ENCODE measurements around the gene PCNT.

PCNT gene

DNA sequence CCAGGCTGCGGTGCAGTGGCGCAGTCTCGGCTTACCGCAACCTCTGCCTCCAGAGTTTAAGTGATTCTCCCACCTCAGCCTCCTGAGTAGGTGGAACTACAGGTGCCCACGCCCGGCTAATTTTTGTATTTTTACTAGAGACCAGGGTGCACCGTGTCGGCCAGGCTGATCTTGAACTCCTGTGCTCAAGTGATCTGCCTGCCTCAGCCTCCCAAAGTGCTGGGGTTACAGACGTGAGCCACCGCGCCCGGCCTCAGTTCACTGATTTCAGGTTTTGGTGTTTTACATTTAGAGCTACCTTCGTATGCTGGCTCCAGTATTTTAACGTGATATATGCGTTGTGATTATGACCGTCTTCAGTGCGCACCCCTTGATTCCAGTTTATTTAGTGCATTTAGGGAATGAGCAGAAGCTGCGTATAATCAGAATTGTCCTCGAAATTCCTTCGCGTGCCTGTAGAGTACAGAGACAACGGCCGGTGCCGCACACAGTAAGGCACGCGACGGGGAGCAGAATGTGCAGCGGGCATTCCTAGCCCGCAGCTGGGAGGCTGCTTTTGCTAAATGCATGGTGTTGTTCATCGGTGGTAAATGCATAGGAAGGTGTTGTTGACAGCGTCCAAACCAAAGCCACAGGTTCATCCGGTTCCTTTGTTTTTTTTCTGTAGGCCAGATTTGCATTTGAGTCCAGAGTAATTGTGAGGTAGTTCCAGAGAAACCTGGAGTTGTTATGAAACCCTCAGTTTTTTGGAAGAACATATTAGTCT is 85.9 kb downstream of the PCNT start:
- DNase-seq (ENCODE audit: low read depth), result no peak

DNA sequence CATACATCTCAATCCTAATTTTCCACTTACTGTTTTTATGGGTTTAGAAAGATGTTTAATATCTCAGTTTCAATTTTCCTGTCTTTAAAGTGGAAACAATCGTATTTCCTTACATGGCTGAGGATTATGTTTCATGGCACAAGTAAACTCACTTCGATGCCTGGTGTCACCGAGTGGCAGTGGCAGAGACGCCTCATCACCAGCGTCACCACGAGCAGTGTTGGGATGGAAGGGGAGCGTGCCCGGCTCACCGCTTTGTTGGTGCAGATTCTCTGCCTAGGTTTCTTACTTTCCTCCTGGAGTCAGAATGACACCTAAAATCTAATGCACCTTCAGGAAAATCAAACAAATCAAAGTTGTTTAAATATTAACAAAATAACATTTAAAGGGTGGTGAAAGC is 86.6 kb downstream of the PCNT start:
- DNase-seq (ENCODE audit: low read depth), result no peak

DNA sequence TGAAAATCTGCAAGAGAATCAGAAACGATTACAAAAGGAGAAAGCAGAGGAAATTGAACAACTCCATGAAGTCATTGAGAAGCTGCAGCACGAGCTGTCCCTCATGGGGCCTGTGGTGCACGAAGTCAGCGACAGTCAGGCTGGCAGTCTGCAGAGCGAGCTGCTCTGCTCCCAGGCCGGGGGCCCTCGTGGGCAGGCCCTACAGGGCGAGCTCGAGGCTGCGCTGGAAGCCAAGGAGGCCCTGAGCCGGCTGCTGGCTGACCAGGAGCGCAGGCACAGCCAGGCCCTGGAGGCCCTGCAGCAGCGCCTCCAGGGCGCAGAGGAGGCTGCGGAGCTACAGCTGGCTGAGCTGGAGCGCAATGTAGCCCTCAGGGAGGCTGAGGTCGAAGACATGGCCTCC is 87.3 kb downstream of the PCNT start:
- DNase-seq (ENCODE audit: low read depth), result no peak

GRCh38 chr21:46411691-46412090 is 87.7 kb downstream of the PCNT start:
- DNase-seq (ENCODE audit: low read depth), result no peak

DNA sequence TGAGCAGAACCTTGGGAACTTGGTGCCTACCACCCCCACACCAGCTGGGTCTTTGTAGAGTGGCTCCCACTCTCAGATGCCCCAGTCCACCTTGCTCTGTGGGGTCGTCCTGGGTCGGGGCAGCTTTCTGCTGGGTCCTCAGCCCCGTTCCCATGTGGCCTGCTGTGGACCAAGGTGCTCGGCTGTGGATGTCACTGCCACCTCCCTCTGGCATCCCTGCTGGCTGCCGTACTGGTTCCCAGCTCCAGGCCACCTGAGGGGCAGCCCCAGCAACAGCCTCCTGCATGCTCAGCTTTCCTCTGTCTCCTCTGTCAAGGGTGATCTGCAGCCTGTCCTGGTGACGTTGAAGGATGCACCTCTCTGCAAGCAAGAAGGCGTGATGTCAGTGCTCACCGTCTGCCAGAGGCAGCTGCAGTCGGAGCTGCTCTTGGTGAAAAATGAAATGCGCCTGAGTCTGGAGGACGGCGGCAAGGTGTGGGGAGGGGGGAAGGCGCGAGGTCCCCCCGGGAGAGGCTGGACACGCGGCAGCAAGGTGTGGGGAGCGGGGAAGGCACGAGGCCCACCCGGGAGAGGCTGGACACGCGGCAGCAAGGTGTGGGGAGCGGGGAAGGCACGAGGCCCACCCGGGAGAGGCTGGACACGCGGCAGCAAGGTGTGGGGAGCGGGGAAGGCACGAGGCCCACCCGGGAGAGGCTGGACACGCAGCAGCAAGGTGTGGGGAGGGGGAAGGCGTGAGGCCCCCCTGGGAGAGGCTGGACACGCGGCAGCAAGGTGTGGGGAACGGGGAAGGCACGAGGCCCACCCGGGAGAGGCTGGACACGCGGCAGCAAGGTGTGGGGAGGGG is 88.8 kb downstream of the PCNT start:
- no peak for DNase-seq (ENCODE audit: low read depth)

DNA sequence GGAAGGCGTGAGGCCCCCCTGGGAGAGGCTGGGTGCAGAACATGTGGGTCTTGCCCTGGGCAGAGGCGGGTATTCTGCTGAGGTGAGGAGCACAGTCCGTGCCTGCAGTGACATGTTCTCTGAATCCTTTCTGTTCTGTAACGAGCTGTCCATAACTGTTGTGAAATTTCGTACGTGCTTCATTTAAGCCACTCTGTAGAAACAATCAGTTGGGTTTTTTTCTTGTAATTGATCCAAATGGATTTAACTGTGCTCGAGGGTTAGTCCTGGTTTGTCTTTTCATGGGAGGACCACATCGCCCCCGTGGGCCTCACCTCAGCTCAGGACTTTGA is 89.4 kb downstream of the PCNT start:
- no peak for DNase-seq (ENCODE audit: low read depth)

GRCh38 chr21:46414965-46415275 is 91.0 kb downstream of the PCNT start:
- DNase-seq (ENCODE audit: low read depth), result no peak

DNA sequence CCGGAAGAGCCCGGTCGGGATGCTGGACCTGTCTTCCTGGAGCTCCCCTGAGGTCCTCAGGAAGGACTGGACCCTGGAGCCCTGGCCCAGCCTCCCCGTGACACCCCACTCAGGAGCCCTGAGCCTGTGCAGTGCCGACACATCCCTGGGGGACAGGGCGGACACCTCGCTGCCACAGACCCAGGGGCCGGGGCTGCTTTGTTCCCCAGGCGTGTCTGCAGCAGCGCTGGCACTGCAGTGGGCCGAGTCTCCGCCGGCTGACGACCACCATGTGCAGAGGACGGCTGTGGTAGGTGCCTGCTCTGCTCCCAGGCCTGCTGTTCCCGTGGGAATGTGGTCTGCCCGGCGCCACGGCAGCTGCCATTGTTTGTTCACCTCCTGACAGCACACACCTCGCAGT is 92.6 kb downstream of the PCNT start:
- no peak for DNase-seq (ENCODE audit: low read depth)

DNA sequence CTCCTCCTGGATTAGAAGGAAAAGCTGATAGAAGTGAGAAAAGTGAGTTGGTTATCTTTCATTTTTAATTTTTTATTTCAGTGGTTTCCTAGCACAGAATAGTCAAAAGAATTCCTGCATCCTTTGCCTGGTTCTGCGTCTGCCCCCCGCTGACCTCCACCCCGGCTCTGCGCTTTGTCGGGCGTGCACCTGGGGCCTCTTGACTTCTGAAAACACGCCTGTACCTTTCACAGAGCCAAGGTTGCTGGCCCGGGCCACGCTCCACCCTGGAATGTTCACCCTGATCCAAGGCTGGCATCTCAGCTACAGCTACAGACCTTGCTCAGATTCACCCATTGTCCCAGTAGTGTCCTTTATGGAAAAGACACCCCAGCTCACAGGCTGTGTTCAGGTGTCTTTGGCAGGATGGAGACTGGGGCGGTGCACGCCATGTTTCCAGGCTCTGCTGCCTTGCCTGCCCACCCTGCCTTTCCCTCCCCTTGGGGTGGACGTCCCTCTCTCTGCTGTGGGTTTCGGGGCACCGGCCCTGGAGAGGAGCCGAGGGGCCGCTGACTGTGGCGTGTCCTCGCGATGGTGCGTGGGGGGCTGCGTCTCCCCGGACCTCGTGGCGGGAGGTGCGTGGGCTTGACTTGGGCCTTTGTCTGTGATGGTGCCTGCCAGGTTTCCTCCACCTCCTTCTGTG is 94.5 kb downstream of the PCNT start:
- no peak for DNase-seq (ENCODE audit: low read depth)

DNA sequence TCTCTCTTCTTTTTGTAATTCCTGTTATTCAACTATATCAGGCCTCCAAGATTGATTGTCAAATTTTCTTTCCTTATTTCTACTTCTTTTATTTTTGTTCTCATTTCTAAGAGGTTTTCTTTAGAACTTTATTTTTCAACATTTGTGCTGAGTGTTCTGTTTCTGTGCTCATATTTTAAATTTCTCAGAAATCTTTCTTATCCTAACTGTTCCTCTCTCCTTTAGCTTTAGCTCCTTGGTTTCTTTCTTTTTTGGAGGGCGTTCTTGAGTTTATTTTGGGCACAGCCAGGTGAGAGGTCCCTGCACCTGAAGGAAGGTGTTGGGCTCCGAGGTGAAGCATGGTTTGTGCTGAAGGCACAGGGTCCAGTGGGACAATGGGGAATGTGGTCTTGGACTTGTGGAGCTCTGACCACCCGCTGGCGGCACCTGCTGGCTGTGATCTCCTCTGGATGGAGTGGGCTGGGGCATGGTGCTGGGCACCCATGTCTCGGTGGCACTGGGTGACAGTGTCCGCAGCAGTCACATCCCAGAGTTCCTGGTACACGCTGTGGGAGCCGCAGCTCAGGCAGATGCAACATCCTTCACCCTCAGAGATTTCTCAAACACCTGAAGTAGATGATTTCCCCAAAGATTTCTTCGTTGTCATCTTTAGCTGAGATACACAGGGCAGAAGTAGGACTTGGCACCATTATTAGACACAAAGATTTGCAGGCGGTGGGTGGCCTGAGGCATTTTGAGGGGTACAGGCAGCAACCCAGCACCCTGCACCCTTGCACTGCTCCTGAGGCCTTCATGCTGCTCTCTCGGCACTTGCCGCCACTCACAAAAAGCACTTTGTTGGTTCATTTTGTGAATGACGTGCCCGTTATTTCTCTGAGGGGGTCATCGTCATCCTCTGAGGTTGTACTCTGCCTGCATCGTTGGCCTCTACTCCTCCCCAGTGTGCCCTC is 96.6 kb downstream of the PCNT start:
- no peak for DNase-seq (ENCODE audit: low read depth)

- DNase-seq (ENCODE audit: low read depth), result no peak
Measured at GRCh38 chr21:46421191-46421750, 97.3 kb downstream of the PCNT start.

DNA sequence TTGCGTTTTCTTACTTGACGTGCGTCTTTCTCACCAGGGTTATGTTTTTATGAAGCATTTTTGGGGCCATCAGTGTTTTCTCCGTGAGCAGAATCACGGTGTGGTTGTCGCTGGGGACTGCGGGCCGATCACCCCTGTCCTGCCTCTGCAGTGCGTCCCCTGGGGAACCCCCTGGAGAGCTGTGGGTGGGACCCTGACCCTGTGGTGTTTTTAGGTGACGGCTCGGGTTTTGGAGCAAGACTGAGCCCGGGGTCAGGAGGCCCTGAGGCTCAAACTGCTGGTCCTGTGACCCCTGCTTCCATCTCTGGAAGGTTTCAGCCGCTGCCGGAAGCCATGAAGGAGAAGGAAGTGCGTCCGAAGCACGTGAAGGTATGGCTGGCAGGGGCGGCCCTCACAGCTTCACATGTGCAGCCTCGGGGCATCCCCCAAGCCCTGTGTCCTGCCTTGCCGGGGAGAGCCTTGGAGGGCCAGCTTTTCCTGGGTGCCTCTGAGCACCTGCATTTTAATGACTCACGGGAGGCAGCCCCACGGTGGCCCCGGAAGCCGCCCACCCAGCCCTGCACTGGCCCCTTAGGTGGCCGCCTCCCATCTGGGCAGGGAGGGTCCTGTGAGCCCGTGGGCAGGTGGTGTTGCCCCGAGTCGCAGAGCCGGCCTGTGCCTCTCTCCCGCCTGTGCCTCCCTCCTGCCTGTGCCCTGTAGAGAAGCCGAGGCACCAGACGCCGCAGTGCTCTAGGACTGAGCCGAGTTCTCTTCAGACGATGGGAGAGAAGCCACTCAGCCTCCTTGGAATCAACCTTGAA is 98.0 kb downstream of the PCNT start:
- DNase-seq (ENCODE audit: low read depth), result no peak

- no peak for DNase-seq (ENCODE audit: low read depth)
Measured at GRCh38 chr21:46422636-46423241, 98.8 kb downstream of the PCNT start.

GRCh38 chr21:46423546-46424038 is 99.6 kb downstream of the PCNT start:
- DNase-seq (ENCODE audit: low read depth), result no peak

DNA sequence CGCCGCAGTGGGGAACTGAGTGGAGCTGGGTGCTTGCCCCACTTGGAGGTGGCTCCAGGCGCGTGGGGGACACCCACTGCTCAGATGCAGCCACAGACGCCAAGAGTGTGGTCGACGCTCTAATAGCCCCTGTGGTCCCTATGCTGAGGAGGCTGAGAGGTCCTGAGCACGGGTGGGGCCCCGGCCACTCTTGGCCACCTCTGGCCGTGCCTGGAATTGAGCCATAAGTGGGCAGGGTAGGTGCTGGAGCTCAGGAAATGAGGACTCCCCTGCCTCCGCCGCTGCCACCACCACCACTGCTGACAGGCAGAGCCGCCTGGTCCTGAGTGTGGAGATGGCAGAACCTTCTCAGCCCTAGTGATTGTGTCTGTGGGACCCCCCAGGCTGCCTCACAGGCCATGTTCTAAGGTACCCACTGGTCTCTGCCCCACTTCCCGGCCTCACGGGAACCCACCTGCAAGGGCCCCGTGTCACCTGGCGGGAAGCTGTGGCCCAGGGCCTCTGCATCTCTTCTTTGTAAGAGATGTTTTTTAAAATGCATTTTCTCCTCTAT is 100.2 kb downstream of the PCNT start:
- DNase-seq (ENCODE audit: low read depth), result no peak

DNA sequence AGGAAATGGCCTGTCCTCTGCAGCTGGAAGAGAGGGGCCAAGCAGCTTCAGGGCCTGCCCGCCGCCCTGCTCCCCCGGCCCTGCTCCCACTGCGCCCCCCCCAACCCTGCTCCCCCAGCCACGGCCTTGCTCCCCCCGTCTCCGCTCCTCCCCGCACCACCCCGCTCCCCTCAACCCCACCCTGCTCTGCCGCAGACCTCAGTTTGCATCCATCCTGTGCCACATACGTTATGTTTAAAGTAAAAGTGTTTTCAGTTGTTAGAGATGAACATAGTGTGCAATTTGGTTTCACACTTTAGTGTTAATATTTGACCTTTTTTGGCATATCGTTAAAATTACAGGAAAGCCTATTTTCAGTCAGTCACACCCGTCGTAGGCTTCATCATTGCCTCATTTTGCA is 100.7 kb downstream of the PCNT start:
- DNase-seq (ENCODE audit: low read depth), result no peak

DNA sequence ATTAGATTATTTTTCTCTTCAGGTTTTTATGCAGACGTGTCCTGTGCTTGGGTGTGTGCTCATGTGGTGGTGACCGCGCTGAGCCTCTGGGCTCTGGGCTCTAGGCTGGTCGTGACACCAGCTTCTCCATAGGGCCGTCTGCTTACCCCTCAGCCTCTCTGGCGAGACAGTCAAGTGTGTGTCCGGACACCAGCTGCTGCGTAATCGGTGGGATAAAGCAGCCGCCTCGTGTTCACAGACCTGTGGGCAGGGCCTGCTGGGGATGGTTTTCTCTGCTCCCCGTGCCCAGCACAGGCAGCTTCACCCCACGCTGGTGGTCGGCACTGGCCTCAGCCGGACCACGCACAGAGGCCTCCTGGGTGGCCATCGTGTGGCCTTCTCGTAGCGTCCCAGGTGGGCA is 101.1 kb downstream of the PCNT start:
- DNase-seq (ENCODE audit: low read depth), result no peak

DNA sequence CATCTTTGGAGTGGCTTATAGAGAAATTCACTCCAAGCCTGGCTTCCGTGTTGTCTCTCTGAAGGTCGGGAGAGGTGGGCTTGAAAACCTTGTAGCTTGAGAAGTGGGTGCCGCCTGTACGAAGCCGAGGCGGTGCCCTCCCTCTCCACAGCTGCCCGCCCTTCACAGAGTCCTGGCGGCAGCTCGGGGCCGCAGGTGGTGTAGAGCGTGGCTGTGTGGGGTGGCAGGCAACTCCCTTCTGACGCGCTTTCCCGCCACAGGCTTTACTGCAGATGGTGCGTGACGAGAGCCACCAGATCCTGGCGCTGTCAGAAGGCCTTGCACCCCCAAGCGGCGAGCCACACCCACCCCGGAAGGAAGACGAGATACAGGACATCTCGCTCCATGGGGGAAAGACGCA is 101.6 kb downstream of the PCNT start:
- peak; percentile 45 for DNase-seq (ENCODE audit: low read depth)

DNA sequence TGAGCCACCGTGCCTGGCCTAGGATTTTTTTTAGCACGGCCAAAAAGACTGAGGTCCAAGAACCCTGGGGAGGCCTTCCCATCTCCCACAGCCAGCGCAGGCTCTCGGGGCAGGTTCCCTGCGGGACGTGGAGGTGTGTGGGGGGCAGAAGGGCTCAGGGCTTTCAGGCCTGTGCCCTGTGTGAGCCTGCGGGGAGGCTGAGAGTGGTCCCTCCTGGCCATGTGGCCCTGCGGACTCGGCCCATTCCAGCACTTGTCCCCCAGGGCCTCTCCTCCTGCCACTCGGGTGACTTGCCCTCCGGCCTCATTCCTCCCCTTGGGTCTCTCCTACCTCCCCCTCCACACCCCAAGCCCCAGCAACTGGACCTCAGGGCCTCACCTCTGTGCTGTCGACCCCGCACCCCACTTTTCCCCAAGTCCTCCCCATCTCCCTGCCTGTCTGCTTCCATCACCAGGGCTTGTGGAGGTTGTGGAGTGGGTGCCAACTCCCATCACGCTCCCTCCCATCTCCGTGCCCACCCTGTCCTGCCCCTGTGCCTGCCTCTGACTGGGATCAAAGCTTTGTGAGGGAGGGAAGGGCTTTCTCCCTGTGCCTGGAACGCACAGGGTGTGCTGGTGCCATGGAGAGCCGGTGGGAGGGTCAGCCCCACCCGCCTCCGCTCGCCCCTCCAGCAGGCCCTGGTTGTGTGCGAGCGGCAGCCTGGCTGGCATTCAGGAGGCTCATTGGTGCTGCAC is 102.5 kb downstream of the PCNT start:
- no peak for DNase-seq (ENCODE audit: low read depth)

Measured in activated T-cell treated with anti-CD3 and anti-CD28 coated beads for 48 hours (primary cell).